Fibroblast of skin of right biceps (primary cell): Measurements from ENCODE around the gene PDSS2.
A peak's percentile ranks its signal among the peaks of the same experiment; 100 is the strongest.
"Not testable (repeated sequence)": the region's sequence is repeated elsewhere in the genome, so short reads cannot be mapped to it uniquely, and the experiment has no call there.

Experiments used
- DNase-seq: peaks from one replicate; pipeline ENCODE4 v3.0.0-alpha.2; 2013

The PDSS2 gene

DNA sequence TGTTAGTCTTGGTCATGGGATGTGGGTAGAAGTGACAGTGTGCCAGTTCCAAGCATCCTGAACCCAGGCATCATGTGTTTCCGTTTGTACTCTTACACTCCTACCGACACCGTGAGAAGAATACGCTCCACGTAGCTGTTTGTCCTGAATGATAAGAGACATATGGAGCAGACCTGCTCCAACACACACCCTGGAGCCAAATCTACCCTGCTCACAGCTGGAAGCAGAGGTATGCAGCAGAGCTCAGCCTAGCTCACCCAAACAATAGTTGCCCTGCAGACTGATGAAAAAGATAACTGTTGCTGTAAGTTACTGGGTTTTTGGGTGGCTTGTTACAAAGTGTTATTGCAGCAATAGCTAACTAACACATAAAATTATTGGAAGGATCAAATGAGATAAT lies 14.3 kb upstream of the PDSS2 start:
- DNase-seq = no peak

DNA sequence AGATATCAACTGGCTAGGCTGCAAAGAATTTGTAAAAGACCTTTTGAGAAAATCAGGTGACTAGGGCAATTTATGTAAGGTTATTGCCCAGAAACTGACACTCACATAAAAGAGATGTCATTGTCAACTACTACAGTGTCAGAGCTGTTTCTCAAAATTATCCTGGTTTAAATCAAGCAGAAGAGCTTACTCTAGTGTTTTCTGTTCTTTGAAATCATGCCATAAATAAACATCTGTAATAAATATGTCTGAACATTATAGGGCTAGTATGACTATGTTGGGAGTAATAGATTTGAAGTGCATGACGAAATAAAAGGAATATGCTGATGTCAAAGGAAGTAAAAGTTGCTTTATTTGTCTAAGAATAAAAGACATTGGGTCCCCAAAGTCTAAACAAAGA lies 11.0 kb upstream of the PDSS2 start:
- DNase-seq = no peak

DNA sequence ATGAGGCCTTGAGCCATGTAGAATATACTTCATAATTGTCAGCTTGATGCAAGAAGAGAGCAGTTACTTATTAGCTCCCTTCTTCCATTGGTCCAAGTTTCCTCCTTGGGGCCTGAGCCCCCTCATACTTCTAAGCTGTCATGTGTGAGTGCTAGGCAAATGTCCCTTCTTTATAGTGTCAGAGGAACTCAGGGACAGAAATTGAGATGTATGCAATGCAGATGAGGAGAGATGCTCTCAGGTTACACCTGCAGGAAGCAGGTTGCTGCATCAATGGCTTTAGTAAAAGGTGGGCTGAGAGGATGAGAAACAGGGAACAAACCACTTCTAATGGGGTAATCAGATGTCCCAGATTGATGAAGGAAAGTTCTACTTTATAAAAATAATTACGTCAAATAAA lies 6.7 kb upstream of the PDSS2 start:
- no peak for DNase-seq

DNA sequence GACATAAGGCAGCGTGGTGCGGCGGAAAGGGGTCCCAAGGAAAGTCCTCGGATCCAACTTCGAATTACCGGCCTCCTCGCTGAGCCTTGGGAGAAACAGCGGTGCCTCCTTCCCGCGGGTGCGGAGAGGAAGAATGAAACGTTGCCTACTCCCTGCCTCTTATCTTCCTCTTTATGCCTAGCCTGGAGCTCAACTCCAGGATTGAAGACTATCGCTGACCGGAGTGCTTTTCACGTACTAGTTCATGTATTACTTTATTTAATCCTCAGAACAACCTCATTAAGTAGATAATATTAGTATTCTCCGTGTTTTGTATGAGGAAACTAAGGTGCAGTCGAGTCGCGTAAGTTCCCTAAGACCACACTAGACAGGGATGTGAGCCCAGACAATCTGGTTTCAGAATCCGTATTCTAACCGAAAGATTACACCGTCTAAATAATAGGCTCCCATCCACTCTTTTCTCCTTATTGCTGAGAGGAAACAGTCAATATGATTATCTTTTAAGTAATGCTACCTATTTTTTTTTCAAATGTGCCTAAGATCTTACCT lies 793 bp upstream of the PDSS2 start:
- DNase-seq = no peak

DNA sequence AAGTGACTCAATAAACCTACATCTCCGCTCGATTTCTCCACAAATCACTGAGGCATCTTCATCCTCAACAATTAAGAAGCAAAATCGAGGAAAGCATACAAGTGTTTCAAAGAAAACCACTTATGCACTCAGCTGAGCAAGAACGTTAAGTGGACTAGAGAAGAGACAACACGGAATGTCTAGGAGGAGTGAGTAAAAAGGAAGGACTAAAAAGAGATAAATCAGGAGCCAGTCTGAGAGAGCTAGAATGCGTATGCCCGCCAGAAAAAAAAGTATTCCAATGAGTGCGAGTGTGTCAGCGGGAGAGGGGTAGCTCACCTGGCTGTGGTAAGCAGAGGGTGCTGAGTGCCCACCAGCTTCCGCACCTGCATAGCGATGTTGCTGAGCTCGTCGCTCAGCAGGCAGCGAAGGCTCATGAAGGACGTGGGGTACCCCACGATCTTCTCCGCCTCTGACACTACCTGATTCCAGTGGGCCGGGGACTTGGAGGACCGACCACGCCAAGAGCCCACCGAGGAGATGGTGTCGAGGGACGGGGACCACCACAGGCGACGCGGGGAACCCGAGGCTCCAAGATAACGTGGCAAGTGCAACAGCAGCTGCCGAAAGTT lies 587 bp downstream of the PDSS2 start:
- DNase-seq = peak; percentile 10

DNA sequence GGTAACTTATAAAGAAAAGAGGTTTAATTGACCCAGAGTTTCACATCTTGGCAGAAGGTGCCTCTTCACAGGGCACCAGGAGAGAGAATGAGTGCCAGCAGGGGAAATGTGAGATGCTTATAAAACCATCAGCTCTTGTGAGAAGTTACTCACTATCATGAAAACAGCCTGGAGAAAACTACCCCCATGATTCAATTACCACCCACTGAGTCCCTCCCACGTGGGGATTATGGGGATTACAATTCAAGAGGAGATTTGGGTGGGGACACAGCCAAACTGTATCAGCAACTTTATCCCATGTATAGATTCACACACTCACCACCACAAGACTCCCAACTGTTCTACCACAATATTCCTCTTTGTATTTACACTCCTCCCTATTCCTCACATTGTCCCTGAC lies 10.6 kb downstream of the PDSS2 start:
- no peak for DNase-seq

DNA sequence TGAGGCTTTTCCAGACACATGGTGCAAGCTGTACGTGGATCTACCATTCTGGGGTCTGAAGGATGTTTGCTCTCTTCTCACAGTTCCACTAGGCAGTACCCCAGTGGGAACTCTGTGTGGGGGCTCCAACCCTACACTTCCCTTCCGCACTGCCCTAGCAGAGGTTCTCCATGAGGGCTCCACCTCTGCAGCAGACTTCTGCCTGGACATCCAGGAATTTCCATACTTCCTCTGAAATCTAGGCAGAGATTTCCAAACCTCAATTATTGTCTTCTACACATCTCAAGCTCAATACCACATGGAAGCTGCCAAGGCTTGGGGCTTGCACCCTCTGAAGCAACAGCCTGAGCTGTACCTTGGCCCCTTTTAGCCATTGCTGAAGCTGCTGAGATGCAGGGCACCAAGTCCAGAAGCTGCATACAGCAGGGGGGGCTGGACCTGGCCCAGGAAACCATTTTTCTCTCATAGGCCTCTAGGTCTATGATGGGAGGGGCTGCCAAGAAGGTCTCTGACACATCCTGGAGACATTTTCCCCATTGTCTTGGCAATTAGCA lies 11.6 kb downstream of the PDSS2 start:
- DNase-seq = no peak

DNA sequence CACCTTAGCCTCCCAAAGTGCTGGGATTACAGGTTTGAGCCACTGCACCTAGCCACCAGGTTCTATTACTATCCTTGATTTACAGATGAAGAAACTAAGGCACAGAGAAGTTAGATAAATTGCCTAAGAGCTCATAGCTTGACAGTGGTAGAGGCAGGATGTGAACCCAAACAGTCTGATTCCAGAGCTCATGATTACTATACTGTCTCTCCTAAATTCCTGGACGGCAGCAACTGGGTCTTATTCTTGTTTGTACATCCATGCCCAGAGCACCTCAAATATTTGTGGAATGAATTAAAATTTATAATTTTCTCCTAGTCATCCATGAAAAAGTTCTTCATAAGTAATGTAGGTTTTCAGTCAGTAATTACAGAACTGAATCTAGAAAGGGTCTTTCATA lies 15.1 kb downstream of the PDSS2 start:
- peak; percentile 19 for DNase-seq

DNA sequence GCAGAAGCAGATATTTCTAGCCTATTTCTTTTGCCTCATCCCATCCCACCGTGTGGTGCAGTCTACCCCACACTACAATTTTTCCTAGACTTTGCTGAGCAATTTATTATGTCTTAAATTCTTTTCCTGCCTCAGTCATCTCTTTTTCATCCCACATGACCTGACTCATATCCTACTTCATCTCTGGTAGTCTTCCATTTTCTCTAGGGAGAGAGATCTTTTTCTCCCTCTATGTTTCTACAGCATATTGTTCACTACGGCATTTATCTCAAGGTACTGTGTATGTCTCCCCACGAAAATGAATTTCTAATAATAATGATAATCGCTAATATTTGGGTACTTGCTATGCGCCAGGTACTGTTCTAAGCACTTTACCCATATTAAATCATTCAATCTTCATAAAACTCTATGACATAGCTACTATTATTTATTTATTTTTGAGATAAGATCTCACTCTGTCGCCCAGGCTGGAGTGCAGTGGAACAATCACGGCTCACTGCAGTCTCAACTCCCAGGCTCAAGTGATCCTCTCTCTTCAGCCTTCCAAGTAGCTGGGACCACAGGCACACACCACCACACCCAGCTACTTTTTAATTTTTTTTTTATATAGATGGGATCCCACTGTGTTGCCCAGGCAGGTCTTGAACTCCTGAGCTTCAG lies 15.6 kb downstream of the PDSS2 start:
- peak; percentile 66 for DNase-seq

DNA sequence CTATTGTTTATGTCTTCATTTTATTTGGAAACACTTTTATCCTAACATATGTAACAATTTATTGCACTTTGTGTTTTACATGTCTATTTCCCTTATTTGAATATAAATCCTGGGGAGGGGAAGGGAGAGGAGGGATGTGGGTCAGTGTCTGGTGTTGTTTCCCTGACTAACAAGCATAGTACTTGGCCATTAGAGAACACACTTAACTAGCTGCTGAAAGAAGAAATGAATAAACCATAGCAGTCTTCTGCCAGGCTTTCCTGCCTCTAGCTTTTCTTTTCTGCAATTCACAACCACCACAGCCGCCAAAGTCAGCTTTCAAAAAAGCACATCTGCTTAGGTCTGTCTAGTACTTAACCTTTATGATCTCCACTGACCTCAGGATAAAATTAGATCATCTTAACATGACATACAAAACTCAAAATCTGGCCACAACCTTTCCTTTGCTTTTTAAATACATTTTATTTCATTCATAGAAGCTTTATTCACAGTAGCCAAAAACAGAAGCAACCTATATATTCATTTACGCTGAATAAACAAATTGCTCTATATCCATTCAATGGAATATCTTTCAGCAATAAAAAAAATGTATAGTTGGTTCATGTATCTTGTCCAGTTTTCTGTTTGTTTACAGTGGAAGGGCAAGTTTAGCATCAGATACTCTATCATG lies 16.3 kb downstream of the PDSS2 start:
- DNase-seq = no peak

DNA sequence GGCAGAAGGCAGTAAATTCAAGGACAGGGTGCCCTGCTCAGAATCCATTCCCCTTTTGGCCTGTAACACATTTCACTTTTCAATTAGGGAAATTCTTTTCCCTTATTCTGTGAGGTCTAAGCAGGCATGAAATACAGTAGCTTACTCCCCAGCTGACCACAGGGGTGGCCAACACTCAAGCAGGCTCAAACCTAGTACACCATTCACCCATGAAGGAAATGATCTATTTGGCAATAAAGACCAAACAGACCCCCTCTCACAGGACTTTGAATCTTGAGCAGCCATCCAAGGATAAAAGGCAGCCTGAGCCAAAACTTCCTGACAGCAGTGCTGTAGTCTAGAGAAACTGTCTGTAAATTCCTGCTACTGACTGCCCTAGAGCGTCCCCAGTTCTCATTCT lies 17.7 kb downstream of the PDSS2 start:
- no peak for DNase-seq

DNA sequence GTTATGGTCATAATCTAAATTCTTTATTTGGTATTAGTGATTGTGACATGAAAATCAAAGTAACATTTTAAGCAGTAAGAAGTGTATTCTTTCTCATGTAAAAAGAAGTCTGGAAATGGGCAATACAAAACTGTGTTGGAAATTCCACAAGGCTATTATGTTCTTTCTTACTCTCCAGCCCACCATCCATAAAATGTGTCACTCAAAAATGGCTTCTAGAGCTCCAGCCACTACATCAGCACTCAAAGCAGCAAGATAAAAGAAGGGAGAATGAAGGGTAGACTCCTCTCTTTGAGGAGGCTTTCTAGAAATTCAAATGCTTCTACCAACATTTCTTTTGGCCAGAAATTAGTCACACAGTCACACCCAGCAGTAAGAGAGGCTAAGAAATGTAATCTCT lies 18.4 kb downstream of the PDSS2 start:
- DNase-seq = no peak

DNA sequence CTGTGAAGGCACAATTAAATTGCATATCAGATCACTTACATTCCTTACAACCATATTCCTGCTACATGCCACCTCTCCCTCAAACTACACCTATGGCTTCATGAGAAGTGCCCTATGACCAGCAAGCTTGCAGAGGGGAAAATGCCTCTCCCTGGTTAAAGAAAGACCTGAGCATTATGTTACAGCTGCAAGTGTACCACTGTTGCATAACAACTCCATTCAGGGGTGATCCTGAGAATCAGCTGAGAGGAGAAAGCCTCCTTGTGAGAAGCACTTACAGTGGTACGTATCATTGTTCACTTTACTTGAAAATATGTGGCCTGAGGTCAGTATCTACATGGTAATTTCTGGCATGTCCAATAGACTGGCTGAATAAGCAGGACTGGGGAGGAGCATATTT lies 20.0 kb downstream of the PDSS2 start:
- DNase-seq = no peak

DNA sequence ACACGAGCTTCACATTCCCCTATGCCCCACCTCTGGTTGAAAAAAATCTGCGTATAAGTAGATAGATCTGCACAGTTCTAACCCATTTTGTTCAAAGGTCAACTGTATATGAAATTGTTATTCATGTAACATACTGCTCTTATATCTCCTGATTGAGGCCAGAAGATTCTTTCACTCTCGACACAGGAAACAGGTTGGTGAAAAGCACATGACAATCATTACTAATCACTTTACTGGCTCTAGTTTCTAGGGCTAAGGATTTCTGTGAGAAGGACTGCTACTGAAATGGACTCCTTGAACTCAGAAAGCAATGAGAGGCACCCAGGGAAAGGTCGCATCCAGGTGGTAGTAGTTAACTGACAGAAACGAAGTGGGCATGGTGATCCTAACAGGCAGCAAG lies 21.7 kb downstream of the PDSS2 start:
- DNase-seq = no peak

DNA sequence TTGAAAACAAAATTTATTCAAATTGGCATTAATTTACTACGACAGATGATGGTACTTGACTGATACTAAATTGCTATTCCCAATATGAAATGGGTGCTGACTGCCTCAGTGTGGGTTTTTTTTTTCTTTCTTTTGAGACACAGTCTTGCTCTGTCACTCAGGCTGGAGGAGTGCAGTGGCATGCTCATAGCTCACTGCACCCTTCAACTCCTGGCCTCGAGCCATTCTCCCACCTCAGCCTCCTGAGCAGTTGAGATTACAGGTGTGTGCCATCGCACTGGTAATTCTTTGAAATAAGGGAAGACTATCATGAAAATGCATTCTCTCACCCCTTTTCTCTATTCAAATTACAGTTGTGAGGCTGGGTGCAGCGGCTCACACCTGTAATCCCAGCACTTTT lies 22.5 kb downstream of the PDSS2 start:
- no peak for DNase-seq

DNA sequence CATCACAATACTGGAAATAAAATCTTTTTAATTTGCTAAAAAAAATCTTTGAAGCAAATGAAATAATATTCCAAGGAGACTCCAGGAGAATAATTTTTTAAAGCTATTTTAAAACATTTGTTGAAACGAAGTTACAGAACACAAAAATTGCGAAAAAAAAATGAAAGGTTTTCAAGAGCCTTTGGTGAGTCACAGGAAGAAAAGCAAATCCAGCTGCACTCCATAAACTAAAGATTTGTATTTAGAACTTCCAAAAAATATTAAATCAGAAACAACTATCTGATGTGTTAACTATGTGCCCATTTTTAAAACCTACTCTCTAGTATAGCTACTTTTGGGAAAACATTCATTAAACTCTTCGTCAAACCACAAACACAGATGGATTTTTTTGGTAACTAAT lies 23.6 kb downstream of the PDSS2 start:
- no peak for DNase-seq

DNA sequence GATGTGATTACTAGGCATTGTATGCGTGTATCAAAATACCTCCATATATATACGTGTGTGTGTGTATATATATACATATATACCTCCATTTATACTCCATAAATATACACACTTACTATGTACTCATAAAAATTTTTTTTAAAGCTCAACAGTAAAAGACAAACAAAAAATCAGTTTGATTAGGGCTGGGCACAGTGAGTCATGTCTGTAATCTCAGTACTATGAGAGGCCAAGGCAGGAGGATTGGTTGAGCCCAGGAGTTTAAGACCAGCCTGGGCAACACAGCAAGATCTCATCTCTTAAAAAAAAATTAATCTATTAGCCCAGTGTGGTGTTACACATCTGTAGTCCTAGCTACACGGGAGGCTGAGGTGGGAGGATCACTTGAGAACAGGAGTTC lies 24.6 kb downstream of the PDSS2 start:
- no peak for DNase-seq

DNA sequence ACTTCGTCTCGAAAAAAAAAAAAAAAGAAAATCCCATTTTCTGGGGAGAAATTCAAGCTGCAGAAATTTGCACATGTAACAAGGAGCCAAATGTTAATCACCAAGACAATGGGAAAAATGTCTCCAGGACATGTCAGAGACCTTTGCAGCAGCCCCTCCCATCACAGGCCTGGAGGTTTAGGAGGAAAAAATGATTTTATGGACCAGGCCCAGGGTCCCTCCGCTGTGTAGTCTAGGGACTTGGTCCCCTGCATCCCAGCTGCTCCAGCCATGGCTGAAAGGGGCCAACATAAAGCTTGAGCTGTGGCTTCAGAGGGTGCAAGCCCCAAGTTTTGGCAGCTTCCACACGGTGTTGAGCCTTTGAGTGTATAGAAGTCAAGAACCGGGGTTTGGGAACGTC lies 33.4 kb downstream of the PDSS2 start:
- not testable (repeated sequence) for DNase-seq

DNA sequence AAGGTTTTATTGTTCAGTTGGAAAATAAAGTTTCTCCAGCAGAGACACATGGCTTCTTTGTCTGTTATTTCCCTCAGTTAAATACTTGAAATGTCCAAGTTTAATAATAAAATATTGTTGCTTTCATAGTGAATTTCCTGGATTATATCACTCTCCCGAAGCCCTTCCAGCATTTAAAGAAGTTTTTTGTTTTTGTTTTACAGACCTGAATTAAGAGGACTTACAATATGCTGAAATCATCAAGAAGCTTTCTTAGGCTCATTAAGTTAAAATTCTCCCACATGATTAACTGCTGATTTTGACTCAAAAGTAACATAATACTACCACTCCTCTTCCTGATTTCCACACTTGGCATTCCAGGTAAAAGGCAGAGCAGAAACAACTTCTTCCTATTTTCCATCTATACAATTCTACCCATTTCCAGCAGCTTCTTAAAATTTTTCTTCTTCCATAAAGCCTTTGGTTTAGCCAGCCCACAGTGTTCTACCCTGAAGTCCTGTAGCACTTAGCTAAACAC lies 35.8 kb downstream of the PDSS2 start:
- no peak for DNase-seq

DNA sequence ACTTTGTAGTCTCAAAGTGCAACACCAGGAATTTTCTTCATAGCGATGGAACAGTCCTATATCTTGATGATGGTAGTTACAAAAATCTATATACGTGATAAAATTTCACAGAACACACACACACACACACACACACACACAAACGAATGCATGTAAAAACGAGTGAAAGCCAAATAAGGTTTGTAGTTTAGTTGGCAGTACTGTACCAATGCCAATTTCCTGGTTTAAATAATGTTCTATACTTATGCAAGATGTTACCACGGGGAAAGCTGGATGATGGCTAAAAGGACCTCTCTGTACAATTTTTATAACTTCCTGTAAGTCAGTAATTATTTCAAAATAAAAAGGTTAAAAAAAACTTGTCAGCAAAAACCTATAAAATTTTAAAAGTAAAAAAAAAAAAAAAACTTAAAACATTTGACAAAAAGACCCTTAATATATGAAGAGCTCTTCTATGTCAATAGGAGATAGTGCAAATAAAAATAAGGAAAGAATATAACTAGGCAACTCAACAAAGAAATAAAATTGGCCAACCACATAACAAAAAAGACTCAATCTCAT lies 37.6 kb downstream of the PDSS2 start:
- DNase-seq = no peak

DNA sequence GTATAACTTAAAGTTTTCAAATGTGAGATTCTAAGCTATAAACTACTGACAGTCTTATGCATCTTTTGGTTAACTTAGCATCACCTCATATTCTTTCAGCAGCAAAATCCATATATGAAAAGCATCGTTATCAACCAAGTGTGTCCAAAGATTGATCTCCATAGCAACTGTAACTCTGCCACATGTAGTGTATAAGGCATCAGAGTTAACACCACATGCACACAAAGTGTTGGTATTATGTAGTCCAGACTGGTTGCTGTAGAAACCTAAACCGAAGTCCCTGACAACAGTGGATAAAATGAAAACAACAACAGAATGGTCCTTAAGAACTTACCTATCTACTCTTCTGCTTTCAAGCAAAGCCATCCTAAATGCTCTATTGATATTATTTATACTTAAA lies 39.6 kb downstream of the PDSS2 start:
- DNase-seq = no peak

DNA sequence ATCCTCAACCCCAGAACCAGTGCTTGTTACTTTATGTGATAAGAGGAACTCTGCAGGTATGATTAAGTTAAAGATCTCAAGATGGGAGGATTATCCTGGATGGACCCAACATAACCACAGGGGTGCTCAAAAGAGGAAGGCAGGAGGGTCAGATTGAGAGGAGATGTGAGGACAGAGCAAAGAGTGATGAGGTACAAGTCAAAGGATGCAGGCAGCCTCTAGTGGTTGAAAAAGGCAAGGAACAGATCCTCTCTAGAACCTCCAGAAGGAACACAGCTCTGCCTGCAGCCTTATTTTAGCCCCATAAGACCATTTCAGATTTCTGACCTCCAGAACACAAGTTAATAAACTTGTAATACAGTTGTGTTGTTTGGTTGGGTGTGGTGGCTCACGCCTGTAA lies 41.2 kb downstream of the PDSS2 start:
- DNase-seq = no peak

DNA sequence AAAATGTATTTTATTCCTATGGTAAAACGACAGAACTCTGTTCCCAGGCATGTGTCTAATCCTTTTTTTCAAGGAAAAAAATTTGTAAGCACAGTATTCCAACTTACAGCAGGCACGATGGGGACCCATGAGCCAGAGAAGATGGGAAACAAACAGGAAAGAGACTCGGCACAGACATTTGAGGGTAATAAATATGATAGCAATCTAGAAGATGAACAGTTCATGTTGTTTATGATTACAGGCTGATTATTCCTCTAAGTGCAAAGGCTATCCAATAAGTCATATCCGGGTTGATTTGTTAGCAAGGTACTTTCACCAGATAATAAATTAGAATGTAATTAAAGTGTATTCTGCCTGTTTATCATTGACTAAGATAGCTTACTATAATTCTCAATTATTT lies 43.2 kb downstream of the PDSS2 start:
- no peak for DNase-seq
